ENCODE data around the gene FAM234B.

GRCh38 chr12:13071305-13072280 lies 27.4 kb downstream of the FAM234B start:
- TF ChIP-seq CTCF (optimal IDR thresholded peaks at IDR 0.05 in 1 of 3, IDR thresholded peaks at IDR 0.05 in 1 of 3, conservative IDR thresholded peaks at IDR 0.05 in 1 of 3; ENCODE audit: extremely low read depth in 1 of 3, insufficient read depth in 2 of 3, low read length in 3 of 3) (no peak), EZH2 (IDR thresholded peaks at IDR 0.05; ENCODE audit: low read length) (no peak)
